ENCODE data around the gene SDHB.

GRCh38 chr1:17027900-17028299, 25.9 kb downstream of the SDHB start:
- no peak for TF ChIP-seq CTCF (IDR thresholded peaks at IDR 0.05)
- no peak for TF ChIP-seq EZH2phosphoT487 (IDR thresholded peaks at IDR 0.05)
